ENCODE measurements around the gene CCNDBP1.
"Not testable (repeated sequence)": the region's sequence is repeated elsewhere in the genome, so short reads cannot be mapped to it uniquely, and the experiment has no call there.

Gene CCNDBP1

DNA sequence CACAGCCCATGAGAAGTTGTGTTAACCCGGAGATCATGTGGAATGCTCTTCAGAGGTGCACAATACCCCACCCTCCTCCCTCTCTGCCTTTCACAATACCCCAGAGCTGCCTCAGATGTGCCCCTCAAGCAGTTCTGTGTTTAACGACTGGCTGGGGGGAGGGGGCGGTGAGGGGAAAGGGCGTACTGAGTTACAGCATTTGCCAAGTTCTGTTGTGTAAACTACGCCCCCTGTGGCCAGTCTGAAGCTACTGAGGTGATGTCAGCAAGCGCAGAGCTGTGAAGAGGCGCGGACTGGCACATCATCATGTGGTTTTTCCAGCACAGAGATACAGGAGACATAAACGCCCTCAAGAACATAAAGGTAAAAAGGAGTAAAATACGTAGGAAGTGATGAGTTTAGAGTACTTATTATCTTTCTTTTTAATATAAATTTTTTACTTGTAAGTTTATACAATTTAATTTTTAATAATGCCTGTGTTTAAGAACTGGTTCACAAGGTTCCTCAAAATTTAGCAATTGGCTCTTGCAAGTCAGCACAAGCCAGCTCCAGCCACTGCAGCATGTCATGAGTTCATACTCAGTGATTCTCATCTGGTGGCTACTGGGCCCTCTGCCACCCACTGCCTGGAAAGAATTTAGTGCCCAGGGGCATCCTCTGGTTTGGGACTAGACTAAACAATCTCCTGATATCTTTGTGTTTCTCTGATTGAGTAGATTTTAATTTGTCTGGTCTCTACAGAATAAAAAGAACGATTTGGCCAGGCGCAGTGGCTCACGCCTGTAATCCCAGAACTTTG lies 33.9 kb downstream of the CCNDBP1 start:
- DNase-seq: no peak

DNA sequence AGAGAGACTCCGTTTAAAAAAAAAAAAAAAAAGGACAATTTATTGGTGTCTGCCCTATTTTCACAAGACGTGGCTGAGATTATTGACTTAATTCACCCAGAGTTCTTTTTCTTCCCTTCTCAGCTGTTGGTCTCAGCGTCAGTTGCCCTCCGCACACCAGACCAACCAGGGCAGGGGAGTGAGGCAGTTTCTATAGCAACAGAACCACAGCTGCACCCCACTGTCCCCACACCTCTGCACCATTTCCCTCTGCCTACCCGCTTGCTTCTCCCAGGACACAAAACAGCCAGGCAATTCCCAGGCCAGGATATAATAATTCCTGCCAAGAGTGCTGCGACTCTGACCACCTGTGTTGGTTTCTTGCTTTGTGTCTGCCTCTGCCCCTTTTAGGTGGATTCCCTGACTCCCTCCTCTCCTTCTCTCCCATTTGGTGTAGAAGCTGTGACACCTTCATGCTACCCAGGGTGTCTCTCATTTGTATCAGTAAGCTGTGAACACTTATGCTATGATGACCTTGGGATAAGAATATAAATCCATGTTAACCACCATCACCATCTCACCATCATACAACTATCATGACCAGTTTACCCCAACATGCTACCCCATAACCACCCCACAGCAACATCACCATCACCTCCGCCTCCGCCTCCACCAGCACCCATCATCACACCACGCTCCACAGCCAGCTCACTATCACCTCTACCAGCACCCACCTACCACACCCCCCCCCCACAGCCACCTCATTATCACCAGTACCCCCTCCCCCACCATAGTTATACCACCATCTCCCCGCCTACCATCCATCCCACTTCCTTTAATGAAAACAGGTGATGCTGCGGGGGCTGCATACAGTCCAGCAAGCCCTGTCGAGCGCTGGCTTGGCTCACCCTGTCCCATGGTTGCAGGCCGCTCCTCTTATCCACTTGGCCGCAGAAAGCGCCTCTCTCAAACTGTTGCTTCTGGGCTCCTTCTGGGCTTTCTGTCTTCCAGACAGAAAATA lies 35.0 kb downstream of the CCNDBP1 start:
- no peak for DNase-seq

DNA sequence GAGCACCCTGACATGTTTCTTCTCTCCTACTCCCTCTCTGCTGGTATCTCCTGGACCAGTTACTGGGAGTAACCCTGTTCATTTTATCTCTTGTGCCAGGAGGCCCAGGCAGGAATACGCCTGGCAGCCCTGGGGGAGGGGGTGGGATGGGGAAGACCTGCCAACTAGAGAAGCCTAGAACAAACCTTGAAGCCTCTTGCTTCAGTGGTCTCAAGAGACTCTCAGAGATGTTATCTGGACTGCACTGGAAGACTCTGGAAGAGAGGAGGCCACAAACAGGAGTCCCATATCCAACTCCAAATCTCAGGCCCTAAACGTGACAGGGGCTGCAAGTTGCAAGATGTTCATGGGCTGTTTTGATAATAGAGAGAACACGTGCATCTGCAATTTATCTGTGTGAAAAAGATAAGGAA lies 35.8 kb downstream of the CCNDBP1 start, which contains the start of gene EPB42:
Gene EPB42, minus strand, starts transcription at position 28 of the 413 bp plus-strand sequence. CDS start 193 bp downstream, outside the sequence.
- no peak for DNase-seq

DNA sequence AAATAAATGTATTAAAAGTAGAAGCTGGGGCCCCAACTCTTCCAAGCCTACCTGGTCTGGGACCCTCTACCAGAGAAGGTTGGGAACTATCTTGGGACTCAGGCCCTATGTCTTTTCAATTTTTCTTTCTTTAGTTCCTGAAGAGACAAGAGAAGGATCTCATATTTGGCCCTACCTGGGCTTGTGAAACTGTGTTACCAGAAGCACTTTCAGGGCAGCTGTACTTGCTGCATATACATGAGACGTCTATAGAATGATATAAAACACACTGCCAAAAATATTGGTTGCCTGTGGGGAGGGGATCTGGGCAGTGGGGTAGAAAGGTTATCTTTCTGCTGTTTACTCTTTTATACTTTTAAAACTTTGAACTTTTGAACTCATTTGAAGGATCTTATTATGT lies 36.2 kb downstream of the CCNDBP1 start:
- no peak for DNase-seq

DNA sequence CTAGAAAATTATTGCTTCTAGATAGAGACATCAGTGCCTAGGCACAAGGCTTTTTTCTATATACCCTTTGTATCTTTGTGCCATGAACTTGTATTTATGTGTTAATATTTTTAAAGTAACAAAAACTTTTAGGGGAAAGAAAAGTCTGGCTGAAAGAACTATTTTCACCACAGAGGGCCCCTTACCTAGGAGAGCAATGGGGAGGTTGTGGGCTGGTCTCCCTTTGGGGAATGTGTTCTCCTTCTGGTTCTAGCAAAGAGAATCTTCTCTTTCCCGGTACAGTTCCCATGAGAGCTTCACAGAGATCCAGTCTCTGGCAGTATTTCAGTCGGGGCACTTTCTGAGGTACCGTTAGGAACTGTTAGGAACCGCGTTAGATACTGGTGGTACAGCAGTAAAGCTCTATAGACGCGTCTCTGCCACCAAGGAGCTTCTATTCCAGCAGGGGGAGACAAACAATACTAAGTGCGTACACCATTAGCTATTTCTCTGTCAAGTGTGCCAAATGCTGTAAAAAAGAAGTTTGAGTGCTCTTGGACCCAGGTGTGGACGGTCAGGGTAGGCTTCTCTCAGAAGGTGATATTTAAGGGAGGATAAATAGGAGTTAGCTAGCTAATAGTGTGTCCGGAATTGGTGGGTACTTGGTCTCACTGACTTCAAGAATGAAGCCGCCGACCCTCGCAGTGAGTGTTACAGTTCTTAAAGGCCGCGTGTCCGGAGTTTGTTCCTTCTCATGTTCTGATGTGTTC lies 40.2 kb downstream of the CCNDBP1 start:
- peak; percentile 22 to 30 for DNase-seq

DNA sequence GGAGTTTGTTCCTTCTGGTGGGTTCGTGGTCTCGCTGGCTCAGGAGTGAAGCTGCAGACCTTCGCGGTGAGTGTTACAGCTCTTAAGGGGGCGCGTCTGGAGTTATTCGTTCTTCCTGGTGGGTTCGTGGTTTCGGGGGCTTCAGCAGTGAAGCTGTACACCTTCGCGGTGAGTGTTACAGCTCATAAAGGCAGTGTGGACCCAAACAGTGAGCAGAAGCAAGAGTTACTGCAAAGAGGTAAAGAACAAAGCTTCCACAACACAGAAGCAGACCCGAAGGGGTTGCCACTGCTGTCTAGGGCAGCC lies 40.7 kb downstream of the CCNDBP1 start:
- DNase-seq: not testable (repeated sequence)

DNA sequence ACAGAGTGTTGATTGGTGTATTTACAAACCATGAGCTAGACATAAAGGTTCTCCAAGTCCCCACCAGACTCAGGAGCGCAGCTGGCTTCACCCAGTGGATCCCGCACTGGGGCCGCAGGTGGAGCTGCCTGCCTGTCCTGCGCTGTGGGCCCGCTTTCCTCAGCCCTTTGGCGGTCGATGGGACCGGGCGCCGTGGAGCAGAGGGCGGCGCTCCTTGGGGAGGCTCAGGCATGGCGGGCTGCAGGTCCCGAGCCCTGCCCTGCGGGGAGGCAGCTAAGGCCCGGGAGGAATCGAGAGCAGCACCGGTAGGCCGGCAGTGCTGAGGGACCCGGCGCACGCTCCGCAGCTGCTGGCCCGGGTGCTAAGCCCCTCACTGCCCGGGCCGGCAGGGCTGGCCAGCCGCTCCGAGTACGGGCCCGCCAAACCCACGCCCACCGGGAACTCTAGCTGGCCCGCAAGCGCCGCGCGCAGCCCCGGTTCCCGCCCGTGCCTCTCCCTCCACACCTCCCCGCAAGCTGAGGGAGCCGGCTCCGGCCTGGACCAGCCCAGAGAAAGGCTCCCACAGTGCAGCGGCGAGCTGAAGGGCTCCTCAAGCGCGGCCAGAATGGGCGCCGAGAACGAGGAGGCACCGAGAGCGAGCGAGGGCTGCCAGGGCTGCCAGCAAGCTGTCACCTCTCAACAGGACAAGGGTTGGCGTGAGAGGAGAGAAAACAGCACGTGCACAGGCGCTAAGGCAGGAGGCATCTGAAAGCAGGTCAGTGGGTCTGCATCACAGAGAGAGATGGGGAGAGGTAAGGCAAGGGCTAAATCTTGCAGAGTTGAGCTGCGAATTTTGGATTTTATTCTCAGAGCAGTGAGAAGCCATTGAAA lies 41.5 kb downstream of the CCNDBP1 start:
- DNase-seq: no peak

DNA sequence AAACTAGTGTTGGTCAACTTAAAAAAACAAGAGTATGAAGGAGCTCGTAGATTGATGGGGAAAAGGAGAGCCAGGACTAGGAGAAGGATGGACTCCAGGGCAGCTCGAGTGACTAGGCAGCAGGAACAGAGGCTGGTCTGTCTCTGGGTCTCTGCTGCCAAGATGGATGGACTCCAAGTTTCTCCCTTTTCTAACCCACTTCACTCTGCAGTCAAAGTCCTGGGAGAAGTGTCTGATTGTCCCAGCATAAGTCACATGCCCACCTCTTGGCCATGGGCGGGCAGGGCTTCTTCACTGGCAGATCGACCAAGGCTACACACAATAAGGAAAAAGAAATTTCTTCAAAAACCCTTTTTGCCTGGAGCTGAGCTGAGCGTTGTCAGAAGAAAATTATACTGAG lies 44.8 kb downstream of the CCNDBP1 start:
- peak; percentile 40 to 45 for DNase-seq

DNA sequence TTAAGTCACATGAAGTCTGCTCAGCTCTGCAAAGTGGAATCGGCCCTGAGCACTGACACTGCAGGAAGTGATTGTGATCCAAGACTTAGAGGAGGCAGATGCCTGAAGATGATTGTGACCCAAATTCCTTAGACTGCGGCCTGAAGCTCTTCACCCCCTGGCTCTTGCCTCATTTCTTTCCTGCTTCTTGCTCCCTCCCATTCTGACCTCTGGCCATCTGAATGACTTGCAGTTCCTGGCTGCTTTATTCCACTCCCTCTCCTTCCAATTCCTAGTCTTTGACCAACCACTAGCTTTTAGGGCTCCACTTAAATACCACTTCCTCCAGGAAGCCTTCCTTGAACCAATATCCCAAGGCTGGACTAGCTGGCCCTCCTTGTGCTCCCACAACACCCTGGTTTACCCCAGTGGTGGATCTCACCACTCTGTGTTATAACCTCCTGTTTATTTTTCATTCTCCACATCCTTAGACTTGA lies 45.5 kb downstream of the CCNDBP1 start:
- DNase-seq: no peak

DNA sequence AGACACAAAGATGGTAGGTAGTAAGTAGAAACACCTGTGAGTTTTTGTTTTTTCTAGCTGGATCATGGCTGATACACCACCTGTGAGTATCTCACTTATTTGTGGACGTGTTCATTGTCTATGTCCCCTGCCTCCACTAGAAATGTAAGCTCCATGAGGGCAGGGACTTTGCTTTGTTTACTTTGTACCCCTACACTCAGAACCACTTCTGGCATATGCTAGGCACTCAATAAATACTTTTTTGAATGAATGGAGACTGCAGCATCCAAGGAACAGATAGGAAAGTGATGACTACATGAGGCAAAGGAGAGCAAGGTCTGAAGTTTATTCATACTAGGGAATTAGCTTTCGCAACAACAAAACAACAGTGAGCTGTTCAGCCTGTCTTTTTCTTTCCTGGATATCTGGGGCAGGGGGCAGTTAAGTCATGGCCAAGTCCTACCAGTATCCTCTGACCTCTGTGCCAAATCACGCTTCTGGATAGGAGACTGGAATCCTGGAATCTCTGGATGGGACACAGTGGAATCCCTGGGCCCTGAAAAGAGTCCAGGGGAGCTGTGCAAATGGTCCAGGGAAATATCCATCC lies 47.2 kb downstream of the CCNDBP1 start:
- DNase-seq: no peak

DNA sequence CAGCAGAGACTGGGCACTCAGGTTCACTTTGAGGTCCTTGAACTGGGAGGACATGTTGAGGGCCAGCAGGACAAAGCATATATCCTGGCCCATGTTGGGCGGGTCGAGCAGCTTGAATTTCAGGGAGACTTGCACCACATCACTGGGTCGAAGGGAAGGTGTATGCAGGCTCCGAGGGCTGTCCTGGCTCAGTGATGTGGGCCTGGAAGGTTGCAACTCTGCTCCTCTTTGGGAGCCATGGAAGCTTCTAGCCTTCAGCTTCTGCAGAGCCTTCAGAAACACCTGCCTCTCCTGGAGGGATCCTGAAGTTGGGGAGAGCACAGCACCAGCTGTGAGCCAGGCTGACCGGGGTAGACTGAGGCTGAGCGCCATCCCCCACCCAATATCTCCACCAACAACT lies 50.3 kb downstream of the CCNDBP1 start:
- no peak for DNase-seq

DNA sequence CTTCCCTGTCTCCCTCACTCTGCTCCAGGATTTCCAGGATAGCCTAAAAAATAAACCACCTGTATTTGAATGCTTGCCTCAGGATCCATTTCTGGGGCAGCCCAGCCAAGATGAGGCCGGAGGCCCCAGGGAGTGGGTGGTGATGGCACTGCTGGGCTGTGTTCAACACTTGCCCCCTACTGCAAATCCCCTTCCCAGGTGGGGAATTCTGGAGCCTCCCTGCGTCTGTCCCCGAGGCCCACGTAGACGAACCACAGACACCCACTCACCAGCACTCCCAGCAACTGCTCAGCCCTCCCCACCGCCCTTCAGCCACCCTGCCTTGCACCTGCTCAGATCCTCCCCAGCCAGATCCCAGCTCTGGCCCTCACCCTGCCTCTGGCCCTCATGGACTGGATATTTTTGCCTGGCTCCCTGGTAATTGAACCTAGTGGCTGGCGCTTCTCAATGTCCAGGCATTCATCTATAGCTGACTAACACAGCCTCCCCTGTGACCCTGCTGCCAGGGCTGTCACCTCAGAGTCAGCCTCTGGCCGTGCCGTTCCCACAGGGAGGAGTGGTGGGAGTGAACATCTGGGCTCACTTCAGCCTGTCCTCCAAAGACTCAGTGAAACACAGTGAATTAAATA lies 52.8 kb downstream of the CCNDBP1 start:
- no peak for DNase-seq

DNA sequence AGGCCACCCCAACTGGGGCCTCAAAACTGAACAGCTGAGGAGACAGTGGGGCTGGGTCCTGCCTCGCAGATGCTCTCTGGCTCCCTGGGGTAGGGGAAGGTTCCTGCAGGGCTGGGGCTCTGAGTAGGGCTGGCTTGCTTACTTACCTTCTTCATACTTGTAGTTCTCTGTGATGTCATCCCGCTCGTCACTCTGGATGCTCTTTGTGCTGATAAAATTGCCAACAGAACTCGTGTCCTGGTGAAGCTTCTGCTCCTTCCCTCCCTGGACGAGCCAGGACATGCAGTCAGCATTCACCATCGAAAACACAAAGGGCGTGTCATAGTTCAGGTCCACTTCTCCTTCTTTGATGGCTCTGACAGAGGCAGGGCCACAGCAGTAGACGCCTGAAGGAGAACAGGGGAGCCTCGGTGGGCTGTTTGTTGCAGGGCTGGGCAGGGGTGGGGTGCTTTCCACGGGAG lies 53.5 kb downstream of the CCNDBP1 start:
- DNase-seq: no peak

DNA sequence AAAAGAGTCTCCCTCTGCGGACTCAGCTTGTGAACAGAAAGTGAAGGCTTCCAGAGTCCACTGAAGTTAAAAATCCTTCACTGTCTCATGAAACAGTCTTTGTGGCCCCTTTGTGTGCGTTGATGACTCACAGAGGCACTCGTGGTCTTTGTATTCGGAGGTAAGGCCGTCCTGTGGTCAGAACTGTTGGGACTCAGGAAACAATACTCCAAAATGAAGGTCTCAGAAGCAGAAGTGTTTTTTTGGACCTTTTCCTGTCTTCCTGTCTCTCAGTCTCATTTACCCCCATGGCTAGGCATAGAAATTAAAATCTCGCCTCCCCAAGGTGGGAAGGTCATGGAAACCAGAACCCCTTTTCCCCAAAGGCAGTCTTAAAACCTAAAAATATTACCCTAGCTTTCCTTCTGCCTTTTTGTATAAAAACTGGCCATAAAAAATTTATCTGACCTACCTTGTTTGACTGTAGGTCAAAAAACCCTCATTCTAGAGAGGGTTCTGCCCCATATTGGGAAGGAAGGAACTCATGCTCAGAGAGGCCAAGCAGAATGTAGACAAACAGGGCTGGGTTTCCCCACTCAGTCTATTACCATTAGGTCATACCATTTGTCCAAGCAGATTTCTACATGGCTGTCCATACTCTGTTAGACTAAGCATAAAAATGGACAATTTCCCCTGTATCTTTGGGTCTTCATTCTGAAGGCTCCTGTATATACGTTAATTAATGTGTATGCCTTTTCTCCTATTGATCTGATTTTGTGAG lies 54.7 kb downstream of the CCNDBP1 start:
- no peak for DNase-seq

DNA sequence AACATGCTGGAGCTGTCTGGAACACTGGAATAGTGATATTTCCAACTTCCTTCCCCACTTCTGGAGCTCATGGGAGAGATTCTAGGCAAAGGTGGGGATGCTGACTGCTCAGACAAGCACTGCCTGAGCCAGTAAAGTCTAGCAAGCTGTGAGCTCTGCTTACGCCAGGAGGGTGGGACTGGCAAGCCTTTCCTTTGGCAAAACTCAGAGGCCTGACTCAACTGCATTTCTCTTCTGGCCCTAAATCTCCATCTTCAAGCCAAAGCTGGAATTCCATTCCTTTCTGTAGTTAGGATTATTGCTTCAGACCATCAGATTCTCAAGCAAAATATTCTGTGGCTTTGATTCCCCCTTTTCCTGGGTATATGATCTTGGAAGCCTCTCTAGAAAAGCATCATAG lies 55.9 kb downstream of the CCNDBP1 start:
- peak in 1 of 2 donors; percentile 30 for DNase-seq

DNA sequence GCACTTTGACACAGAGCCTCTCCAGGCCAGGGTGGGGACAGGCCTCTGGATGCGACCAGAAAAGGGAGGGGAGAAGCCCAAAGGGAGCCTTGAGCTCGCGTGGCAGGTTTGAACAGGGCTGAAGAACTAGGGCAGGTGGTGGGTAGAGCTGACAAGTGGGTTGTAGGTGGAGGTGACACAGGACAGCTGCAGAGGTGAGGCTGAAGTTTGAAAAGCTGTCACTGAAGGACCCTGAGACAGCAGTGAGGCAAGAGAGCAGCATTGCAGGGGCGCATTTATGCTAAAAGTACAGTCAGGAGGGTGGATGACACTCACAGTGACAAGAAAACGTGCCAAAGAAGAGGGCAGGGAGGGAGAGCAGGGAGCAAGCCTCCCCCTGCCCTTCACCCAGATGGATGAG lies 57.4 kb downstream of the CCNDBP1 start:
- DNase-seq: no peak

DNA sequence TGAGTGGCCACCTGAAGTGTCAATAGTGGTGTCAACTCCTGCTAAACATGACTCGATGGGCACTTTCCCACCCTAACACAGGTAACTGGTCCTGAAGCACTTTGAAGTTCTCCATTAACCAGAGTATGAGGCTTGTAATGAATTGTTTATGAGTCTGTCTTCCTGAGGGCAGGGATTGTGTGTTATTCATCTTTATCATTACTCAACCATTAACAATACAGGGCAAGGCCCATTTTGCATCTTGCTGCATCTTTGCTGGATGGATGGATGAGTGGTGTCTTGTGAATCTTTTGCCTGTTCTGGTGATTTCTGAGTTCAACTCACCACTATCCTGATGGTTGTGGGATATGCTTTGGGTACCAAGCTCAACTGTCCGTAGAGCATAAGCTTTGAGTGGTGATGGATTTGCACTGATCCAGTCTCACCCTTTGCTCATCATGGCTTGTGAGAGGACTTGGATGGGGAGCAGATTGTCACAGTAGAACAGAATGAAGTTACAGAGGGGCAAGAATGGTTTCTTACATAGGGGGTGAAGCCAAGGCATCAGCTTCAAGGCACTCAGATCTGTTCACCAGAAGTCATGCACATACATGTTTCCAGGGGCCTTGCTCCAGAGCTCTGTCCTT lies 57.9 kb downstream of the CCNDBP1 start:
- DNase-seq: no peak

DNA sequence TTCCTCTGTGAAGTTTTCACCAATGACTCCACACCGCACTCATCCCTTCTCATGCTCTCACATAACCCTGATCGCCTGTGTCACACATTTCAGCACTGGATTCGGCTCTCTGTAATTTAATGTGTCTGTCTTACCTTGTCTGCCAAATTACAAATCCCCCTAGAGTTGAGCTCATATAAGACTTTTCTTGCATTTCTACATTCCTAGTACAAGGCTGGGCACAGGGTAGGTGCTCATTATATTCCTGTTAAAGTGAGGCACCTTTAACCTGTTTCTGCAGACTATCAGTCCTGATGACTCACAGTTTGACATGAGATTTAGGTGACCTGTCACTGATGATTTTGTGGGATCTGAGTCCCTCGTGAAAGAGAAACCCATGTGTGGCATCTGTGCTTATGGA lies 58.9 kb downstream of the CCNDBP1 start:
- no peak for DNase-seq

DNA sequence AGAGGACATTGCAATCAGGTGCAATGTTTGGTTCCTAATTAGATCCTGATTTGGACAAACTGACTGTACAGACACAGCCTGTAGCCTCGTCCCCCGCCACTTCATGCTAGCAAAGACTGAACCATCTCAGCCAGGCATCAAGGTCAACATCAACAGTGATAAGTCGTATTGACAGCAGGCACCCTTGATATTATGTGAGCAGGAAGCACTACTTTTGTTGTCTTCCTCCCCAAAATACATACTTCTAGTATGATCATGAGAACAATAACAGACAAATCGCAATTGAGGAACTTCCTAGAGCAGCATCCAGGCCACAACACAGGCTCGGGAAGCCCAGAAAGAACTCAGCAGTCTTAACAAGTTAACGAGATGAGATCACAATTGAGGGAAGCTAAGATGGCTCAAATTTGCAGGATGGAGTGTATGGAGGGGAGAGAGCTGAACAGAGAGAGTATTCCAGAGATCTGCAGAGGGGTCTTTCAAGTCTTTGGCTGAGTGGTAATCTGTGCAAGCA lies 61.1 kb downstream of the CCNDBP1 start:
- DNase-seq: no peak
